Subcutaneous adipose tissue (tissue), 4 donors: Measurements from ENCODE around the gene CDK14. TPM values are rescaled to one million over a fixed set of nuclear protein-coding genes. Genes with fewer than 3 reads are reported as not detected.

Source experiments
- total RNA-seq, 4 donors: library from RNA; depleted of rRNA; stranded (reverse); fragments of >200 nt; gene quantifications; one replicate each; pipeline ENCODE4 v1.1.0, GENCODE V29; 2016
- TF ChIP-seq, protein P1 (sequence below): fragments of 450-650 bp; IDR thresholded peaks from one replicate; pipeline ENCODE4 v1.5.1; 2016; ENCODE audit warnings: low read depth, mild to moderate bottlenecking, control low read depth, antibody characterized with exemption, moderate library complexity

Gene CDK14
- total RNA-seq, 4 donors from 2014 or later = 13.4 to 42.4 (median 24.7) TPM

DNA sequence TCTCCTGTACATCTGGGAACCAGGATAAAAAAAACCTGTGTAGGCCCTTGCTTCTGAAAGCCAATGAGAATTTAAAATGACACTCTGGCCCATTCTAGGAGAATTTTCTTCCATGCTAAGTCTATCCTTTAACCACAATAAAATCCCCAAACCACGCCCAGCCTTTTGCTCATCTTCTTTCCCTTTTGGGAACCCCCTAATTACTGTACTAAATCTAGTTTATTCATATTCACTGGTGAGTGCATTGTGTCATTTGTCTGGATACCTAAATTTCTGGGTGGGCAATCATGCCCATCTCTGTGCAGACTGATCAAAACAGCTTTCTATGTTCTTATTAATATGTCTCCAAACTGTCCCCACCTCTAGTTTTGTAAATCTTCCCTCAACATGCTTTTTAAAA, 11.7 kb upstream of the CDK14 start:
- TF ChIP-seq, protein P1, sequence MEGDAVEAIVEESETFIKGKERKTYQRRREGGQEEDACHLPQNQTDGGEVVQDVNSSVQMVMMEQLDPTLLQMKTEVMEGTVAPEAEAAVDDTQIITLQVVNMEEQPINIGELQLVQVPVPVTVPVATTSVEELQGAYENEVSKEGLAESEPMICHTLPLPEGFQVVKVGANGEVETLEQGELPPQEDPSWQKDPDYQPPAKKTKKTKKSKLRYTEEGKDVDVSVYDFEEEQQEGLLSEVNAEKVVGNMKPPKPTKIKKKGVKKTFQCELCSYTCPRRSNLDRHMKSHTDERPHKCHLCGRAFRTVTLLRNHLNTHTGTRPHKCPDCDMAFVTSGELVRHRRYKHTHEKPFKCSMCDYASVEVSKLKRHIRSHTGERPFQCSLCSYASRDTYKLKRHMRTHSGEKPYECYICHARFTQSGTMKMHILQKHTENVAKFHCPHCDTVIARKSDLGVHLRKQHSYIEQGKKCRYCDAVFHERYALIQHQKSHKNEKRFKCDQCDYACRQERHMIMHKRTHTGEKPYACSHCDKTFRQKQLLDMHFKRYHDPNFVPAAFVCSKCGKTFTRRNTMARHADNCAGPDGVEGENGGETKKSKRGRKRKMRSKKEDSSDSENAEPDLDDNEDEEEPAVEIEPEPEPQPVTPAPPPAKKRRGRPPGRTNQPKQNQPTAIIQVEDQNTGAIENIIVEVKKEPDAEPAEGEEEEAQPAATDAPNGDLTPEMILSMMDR = no peak

DNA sequence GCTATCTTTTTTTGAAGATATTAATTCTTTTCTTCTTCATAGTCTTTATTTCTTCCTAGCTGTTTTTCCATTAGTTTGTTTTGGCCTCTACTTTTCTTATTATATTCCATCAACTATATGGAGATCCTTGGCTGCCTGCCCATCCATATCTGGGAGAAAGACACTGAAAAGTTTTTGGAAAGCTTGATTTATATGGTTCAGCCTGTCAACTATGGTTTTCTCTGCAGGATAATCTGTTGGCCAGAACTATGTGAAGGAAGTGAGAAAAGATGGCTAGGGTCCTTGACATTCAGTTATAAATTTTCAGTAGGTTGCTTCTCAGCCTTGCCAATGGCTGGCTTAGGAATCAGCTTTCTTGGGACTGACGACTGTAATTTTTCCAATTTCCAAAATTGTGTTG, 10.0 kb upstream of the CDK14 start:
- TF ChIP-seq, protein P1 = no peak

DNA sequence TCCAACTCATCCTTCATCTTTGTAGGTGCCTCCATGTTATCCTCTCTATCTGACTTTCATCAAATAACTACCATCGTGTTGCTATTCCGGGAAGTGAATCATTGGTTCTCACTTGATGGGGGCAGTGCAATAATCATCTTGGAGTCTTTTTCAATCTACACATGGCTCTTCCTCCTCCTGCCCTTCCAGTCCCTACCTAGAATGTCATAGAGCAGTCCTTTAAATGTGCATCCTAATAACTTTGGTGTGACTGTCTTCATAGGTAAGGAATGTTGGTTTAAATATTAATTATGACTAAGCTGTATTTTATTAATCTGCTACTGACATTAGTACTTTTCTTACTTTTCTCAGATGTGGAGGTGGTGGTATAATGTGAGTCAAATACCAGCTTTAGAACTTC, 8.4 kb upstream of the CDK14 start:
- TF ChIP-seq, protein P1 = no peak

DNA sequence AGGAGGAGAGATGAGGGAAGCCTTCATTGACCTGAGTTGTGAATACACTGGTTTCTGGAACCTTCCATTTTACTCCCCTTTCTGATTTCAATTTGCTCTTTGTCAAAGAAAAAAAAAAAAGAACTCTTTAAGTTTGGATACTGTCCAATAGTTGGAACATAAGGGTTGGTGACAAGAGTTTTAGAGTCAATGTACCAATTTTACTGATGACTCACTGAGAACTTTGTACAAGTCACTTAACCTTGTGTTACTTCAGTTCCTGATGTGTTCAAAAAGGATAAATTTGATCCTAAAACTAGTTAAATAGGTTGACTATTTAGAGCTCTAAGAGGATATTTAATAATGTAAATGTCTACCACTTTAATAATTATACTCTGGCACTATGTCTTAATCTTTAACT, 4.1 kb upstream of the CDK14 start:
- TF ChIP-seq, protein P1 = no peak

DNA sequence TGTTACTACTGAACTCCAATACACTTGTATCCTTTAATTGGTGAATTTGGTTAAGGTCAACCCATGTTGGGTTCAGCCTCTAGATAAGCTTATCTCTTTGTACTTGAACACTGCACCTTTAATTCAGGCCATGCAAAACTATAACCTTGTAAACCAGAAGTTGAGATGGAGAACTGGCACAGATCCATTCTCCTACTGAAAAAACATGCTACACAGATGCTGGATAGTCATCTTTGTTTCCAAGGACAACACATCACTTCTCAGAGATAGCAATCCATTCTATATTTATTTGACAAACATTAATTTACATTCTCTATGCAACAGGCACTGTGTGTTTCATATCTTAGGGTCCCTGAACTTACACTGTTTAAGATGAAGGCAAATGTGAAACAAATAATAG, 2.9 kb upstream of the CDK14 start:
- TF ChIP-seq, protein P1 = no peak

DNA sequence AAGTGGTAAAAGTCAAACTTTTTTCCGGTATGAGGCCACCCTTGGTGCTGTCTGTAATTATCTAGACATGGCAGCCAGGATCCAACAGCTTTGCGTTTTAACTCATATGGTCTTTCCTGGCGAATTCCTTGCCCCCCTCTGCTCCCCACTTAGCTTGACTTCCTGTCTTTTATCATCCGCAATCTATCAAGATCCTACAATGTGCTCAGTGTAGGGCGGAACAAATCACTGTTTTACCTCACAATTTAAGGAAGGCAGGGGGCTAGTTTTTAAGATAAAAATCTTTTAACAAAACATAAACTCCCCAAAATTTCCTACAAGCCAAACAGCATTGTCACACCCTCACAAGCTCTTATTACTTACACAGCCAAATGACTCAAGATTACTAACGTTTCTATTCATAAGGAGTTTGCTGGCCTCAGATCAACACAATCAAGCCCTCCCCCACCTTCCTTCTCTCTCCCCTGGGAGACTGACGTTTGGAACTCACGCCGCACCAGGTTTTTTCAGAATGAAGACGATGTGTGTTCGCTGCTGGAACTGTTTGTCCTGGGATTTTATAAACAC, 1.3 kb upstream of the CDK14 start:
- TF ChIP-seq, protein P1 = no peak

DNA sequence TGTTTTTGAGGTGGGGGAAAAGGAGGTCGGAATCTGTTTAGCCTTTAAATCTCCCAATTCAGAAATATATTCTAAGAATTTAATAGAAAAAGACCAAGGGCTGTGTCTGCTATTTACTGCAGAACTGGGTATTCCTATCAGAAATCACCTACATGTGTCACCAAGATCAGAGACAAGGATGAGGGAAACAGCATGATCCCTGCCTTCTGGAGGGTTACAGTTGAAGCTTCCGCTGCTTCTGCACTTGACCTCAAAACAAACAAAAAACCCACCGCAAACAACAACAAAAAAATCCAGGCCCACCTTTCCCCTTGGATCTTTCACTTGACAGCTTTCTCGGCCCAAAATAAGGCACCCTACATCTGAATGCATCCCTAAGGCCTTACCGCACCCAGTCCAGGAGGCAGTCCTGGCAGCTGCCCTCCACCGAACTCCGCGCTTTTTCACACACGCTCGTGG, 750 bp upstream of the CDK14 start:
- TF ChIP-seq, protein P1 = no peak
